Ovary (tissue), 9 donors: ENCODE data around the gene MGAT5. TPM values are rescaled to one million over a fixed set of nuclear protein-coding genes. Genes with fewer than 3 reads are reported as not detected.

Source experiments
- DNase-seq, 5 donors: peaks; one replicate each; pipeline ENCODE4 v3.0.0-alpha.2; 2019 to 2020
- H3K27ac ChIP-seq, 2 donors: fragments of 200-600 bp; one replicate each; pipeline versions ENCODE4 v1.5.1 to v1.8.0; 2019 to 2022
- H3K27me3 ChIP-seq: fragments of 200-600 bp; one replicate; pipeline ENCODE4 v1.8.0; 2022
- H3K36me3 ChIP-seq: fragments of 200-600 bp; sonication (generic); one replicate; pipeline ENCODE4 v1.5.1; 2019
- H3K4me1 ChIP-seq: one replicate; pipeline ENCODE4 v1.8.1; 2013; ENCODE audit warnings: mild to moderate bottlenecking, moderate library complexity; ENCODE audit not compliant: insufficient read depth
- H3K4me3 ChIP-seq: fragments of 200-600 bp; sonication (generic); one replicate; pipeline ENCODE4 v1.5.1; 2017
- H3K9me3 ChIP-seq, 2 donors: fragments of 200-600 bp in 1 of 2; sonication (generic) in 1 of 2; one replicate each; pipeline versions ENCODE4 v1.5.1 to v1.8.1; 2013 to 2019; ENCODE audit warnings: mild to moderate bottlenecking in 1 of 2, moderate library complexity in 1 of 2
- CTCF ChIP-seq, 3 donors: fragments of 450-650 bp in 2 of 3; fragments of 200-600 bp in 1 of 3; IDR thresholded peaks; one replicate each; pipeline versions ENCODE4 v1.5.1 to v1.8.0; 2016 to 2022; ENCODE audit warnings: antibody characterized with exemption in 3 of 3, mild to moderate bottlenecking in 1 of 3
- EP300 ChIP-seq: sonication (generic); formaldehyde crosslinking; IDR thresholded peaks from one replicate; pipeline ENCODE4 v1.6.1; 2017; ENCODE audit warnings: antibody characterized with exemption
- POLR2A ChIP-seq: fragments of 450-650 bp; IDR thresholded peaks from one replicate; pipeline ENCODE4 v1.6.1; 2017; ENCODE audit warnings: antibody characterized with exemption, mild to moderate bottlenecking, moderate library complexity
- WGBS, 3 donors: extraction: QIAGEN DNeasy Blood & Tissue Kit in 1 of 3; methylation state at CpG; one replicate each; pipeline versions ENCODE4 v1.1.5 to v1.1.7; 2013 to 2017; 5-methylcytosine and 5-hydroxymethylcytosine counted together
- intact Hi-C, 4 donors: fragments of 100-400 bp; cut with DNase I; formaldehyde crosslinking; loops; one replicate each; pipeline versions ENCODE4 v1.11.0 to v1.15.1; 2022 to 2023
- polyA plus RNA-seq, 2 donors: library from polyadenylated mRNA; stranded (reverse); fragments of 200-250 nt in 1 of 2; fragments of 350-450 nt in 1 of 2; fragmentation: Illumina TruSeq in 1 of 2; extraction: RNeasy Lipid Tissue Mini Kit (QIAGEN cat#74804) in 1 of 2; gene quantifications; one replicate each; pipeline ENCODE4 v1.2.3, GENCODE V29; 2013 to 2014
- total RNA-seq, 7 donors: library from RNA; depleted of rRNA in 2 of 7; stranded (reverse); fragments of >200 nt in 2 of 7; fragmentation: NEBNext Ultra II Directional in 3 of 7; extraction: Animal tissue kit (Norgen Biotek cat#: 25700) in 3 of 7; gene quantifications; one replicate each; pipeline versions ENCODE4 v1.1.0 to v1.2.4, GENCODE V29; 2016 to 2023
- donor health status: DM: no; HTN: no; CAD: no; lungs with moderate emphysema.
- donor health status: DM: no; HTN: no; CAD: no.
- donor health status: Bipolar disorder and iron deficiency.
- donor health status: DM: yes; HTN: yes; CAD: no.
- donor health status: DM: no; HTN: no; CAD: no.
- donor health status: DM: yes; HTN: yes; CAD: no.

MGAT5 gene
- total and polyA plus RNA-seq, 9 donors = 11.3 to 61.2 (median 32.4) TPM

GRCh38 chr2:134248913-134249312 lies 5.0 kb upstream of the MGAT5 start:
- Histone ChIP-seq H3K4me1 (peaks cover 5% of the 10 kb centered on the region), H3K36me3 (no peaks in the 10 kb centered on the region), H3K27me3 (no peaks in the 10 kb centered on the region), H3K9me3 (no peaks in the 10 kb centered on the region), H3K27ac (no peak overlapping the region), H3K4me3 (no peak overlapping the region)
- intact Hi-C loops = loop anchor here in 3 of 4 donors (5.0 to 10.0 kb wide), 3 partner anchors 124 to 132 kb away; no protein-coding TSS in a partner anchor
- 89 to 100% (median 96%) methylated on average over 2 of the region's 2 CpGs for WGBS, 3 donors
- TF ChIP-seq CTCF (IDR thresholded peaks at IDR 0.05) (no peak), EP300 (no peak), POLR2A (no peak)
- no peak for DNase-seq

GRCh38 chr2:134249755-134250154 lies 4.1 kb upstream of the MGAT5 start:
- intact Hi-C loops = loop anchor here (5.0 to 10.0 kb wide), 3 partner anchors 125 to 132 kb away; no protein-coding TSS in a partner anchor
- WGBS, 3 donors = 91 to 97% (median 93%) methylated on average over 2 of the region's 2 CpGs
- no peak for DNase-seq
- Histone ChIP-seq H3K27ac (no peak overlapping the region), H3K27me3 (no peaks in the 10 kb centered on the region), H3K4me1 (peaks cover 13% of the 10 kb centered on the region), H3K4me3 (no peak overlapping the region), H3K36me3 (no peaks in the 10 kb centered on the region), H3K9me3 (no peaks in the 10 kb centered on the region)
- TF ChIP-seq CTCF (IDR thresholded peaks at IDR 0.05) = no peak
- TF ChIP-seq EP300 = no peak
- TF ChIP-seq POLR2A = no peak

- no peaks in the 10 kb centered on the region for H3K9me3 ChIP-seq
- H3K36me3 ChIP-seq = no peaks in the 10 kb centered on the region
- no peak overlapping the region for H3K27ac ChIP-seq
- H3K27me3 ChIP-seq = no peaks in the 10 kb centered on the region
- TF ChIP-seq CTCF (IDR thresholded peaks at IDR 0.05) (no peak), POLR2A (no peak), EP300 (no peak)
- intact Hi-C loops = loop anchor here in 1 of 4 donors (10.0 kb wide), 1 partner anchor 126 kb away; no protein-coding TSS in a partner anchor
- WGBS, 3 donors = 95% methylated on average over 8 of the region's 8 CpGs
- DNase-seq = no peak
- H3K4me3 ChIP-seq = no peak overlapping the region
- peaks cover 13% of the 10 kb centered on the region for H3K4me1 ChIP-seq
Observed at GRCh38 chr2:134250840-134251461, 2.9 kb upstream of the MGAT5 start.

- Histone ChIP-seq H3K36me3 (no peaks in the 10 kb centered on the region), H3K27ac (no peak overlapping the region), H3K4me3 (no peak overlapping the region), H3K27me3 (no peaks in the 10 kb centered on the region), H3K4me1 (peaks cover 8% of the 10 kb centered on the region), H3K9me3 (no peaks in the 10 kb centered on the region)
- 85 to 95% (median 94%) methylated on average over 4 of the region's 4 CpGs for WGBS, 3 donors
- intact Hi-C loops = loop anchor here in 1 of 4 donors (10.0 kb wide), 1 partner anchor 127 kb away; no protein-coding TSS in a partner anchor
- no peak for DNase-seq
- TF ChIP-seq EP300 = no peak
Observed at GRCh38 chr2:134252092-134252750, 1.7 kb upstream of the MGAT5 start.
